ENCODE measurements around the gene ABLIM1.

The ABLIM1 gene

GRCh38 chr10:114593816-114594468 lies 64.1 kb downstream of the ABLIM1 start:
- ChIA-PET POLR2A (no interaction called here), CTCF (no interaction called here)
- Histone ChIP-seq H3K4me3 (ENCODE audit: low read depth, low read length) (no peak overlapping the region), H3K4me1 (ENCODE audit: control insufficient read depth, insufficient read depth, low read length) (no peaks in the 10 kb centered on the region), H3K27ac (ENCODE audit: extremely low read depth, low read depth, low read length) (no peak overlapping the region), H3K9me3 (ENCODE audit: control insufficient read depth, insufficient read depth, low read depth, low read length) (no peaks in the 10 kb centered on the region), H3K36me3 (ENCODE audit: control insufficient read depth in 2 of 2, insufficient read depth in 1 of 2, low read length in 2 of 2) (no peaks in the 10 kb centered on the region; a peak in 1 of 3 replicates)
- TF ChIP-seq ZNF19 (tag by site-specific recombination; IDR thresholded peaks at IDR 0.05; ENCODE audit: low read depth) (no peak), ZBTB21 (tag by site-specific recombination; IDR thresholded peaks at IDR 0.05) (no peak), ZNF692 (tag by site-specific recombination; IDR thresholded peaks at IDR 0.05) (no peak), RBAK (tag by site-specific recombination; IDR thresholded peaks at IDR 0.05) (no peak), ZNF596 (tag by site-specific recombination; IDR thresholded peaks at IDR 0.05) (no peak), ZNF585B (tag by site-specific recombination; IDR thresholded peaks at IDR 0.05) (no peak), ZNF658 (tag by site-specific recombination; IDR thresholded peaks at IDR 0.05) (no peak), ZNF777 (tag by site-specific recombination; IDR thresholded peaks at IDR 0.05; ENCODE audit: borderline replicate concordance) (no peak), KLF16 (tag by site-specific recombination; IDR thresholded peaks at IDR 0.05) (no peak), ZNF26 (tag by site-specific recombination; IDR thresholded peaks at IDR 0.05) (no peak), KLF8 (tag by site-specific recombination; IDR thresholded peaks at IDR 0.05) (no peak)
- TF ChIP-seq, protein P1, sequence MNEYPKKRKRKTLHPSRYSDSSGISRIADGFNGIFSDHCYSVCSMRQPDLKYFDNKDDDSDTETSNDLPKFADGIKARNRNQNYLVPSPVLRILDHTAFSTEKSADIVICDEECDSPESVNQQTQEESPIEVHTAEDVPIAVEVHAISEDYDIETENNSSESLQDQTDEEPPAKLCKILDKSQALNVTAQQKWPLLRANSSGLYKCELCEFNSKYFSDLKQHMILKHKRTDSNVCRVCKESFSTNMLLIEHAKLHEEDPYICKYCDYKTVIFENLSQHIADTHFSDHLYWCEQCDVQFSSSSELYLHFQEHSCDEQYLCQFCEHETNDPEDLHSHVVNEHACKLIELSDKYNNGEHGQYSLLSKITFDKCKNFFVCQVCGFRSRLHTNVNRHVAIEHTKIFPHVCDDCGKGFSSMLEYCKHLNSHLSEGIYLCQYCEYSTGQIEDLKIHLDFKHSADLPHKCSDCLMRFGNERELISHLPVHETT (tag by site-specific recombination; IDR thresholded peaks at IDR 0.05), result no peak
- TF ChIP-seq, protein P2, sequence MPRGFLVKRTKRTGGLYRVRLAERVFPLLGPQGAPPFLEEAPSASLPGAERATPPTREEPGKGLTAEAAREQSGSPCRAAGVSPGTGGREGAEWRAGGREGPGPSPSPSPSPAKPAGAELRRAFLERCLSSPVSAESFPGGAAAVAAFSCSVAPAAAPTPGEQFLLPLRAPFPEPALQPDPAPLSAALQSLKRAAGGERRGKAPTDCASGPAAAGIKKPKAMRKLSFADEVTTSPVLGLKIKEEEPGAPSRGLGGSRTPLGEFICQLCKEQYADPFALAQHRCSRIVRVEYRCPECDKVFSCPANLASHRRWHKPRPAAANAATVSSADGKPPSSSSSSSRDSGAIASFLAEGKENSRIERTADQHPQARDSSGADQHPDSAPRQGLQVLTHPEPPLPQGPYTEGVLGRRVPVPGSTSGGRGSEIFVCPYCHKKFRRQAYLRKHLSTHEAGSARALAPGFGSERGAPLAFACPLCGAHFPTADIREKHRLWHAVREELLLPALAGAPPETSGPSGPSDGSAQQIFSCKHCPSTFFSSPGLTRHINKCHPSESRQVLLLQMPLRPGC (tag by site-specific recombination; IDR thresholded peaks at IDR 0.05), result no peak
- TF ChIP-seq, protein P3, sequence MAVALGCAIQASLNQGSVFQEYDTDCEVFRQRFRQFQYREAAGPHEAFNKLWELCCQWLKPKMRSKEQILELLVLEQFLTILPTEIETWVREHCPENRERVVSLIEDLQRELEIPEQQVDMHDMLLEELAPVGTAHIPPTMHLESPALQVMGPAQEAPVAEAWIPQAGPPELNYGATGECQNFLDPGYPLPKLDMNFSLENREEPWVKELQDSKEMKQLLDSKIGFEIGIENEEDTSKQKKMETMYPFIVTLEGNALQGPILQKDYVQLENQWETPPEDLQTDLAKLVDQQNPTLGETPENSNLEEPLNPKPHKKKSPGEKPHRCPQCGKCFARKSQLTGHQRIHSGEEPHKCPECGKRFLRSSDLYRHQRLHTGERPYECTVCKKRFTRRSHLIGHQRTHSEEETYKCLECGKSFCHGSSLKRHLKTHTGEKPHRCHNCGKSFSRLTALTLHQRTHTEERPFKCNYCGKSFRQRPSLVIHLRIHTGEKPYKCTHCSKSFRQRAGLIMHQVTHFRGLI (tag by site-specific recombination; IDR thresholded peaks at IDR 0.05), result no peak
- TF ChIP-seq, protein P4, sequence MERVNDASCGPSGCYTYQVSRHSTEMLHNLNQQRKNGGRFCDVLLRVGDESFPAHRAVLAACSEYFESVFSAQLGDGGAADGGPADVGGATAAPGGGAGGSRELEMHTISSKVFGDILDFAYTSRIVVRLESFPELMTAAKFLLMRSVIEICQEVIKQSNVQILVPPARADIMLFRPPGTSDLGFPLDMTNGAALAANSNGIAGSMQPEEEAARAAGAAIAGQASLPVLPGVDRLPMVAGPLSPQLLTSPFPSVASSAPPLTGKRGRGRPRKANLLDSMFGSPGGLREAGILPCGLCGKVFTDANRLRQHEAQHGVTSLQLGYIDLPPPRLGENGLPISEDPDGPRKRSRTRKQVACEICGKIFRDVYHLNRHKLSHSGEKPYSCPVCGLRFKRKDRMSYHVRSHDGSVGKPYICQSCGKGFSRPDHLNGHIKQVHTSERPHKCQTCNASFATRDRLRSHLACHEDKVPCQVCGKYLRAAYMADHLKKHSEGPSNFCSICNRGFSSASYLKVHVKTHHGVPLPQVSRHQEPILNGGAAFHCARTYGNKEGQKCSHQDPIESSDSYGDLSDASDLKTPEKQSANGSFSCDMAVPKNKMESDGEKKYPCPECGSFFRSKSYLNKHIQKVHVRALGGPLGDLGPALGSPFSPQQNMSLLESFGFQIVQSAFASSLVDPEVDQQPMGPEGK (tag by site-specific recombination; IDR thresholded peaks at IDR 0.05), result no peak
- TF ChIP-seq, protein P5, sequence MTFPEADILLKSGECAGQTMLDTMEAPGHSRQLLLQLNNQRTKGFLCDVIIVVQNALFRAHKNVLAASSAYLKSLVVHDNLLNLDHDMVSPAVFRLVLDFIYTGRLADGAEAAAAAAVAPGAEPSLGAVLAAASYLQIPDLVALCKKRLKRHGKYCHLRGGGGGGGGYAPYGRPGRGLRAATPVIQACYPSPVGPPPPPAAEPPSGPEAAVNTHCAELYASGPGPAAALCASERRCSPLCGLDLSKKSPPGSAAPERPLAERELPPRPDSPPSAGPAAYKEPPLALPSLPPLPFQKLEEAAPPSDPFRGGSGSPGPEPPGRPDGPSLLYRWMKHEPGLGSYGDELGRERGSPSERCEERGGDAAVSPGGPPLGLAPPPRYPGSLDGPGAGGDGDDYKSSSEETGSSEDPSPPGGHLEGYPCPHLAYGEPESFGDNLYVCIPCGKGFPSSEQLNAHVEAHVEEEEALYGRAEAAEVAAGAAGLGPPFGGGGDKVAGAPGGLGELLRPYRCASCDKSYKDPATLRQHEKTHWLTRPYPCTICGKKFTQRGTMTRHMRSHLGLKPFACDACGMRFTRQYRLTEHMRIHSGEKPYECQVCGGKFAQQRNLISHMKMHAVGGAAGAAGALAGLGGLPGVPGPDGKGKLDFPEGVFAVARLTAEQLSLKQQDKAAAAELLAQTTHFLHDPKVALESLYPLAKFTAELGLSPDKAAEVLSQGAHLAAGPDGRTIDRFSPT (tag by site-specific recombination; IDR thresholded peaks at IDR 0.05), result no peak
